ENCODE data around the gene OCRL. TPM values are rescaled to one million over a fixed set of nuclear protein-coding genes. Genes with fewer than 3 reads are reported as not detected.

OCRL gene
- total and polyA plus RNA-seq, 4 donors, result 8.6 to 20.2 (median 14.0) TPM

DNA sequence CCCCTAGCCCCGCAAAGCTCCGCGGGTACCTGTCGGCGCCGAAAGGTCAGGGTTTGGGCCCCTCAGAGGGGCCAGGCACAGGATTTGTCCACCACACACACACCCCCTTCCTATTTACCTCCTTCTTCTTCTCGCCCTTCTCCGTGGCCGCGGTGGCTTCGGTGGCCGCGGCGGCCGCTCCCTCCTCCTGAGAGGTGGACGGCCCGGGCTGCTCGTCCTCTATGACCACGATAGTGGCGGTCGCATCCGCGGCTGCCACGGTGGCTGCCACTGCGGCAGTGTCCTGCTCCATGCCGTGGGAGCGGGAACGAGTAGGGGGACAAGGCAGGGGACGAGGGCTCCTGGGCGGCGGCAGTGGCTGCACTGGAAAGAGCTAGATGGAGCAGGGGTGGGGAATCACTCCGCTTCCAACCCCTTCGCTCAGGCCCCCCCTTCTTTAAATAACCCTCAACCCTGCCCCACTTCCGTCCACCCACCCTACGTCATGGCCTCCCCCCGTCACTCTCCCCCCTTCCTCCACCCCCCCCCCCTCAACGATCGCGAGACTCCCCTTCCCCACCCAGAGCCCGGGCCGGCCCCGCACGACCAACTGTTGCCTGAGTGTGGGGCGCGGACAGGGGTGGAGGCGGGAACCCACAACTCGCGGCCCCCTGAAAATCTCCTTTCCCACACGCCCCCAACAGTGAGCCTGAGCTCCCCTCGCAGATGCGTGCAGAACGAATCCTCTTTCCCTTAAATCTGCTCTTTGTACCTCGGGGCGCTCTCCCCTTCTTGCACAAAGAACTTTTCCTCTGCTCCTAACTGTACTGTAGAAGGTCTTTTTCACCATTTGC is 16.8 kb upstream of the OCRL start, which contains the start of gene SMARCA1:
SMARCA1 (minus strand) TSS at position 412 of the 833 bp plus-strand sequence; CDS start at position 292, 120 bp downstream.
- Histone ChIP-seq H3K27ac (ENCODE audit: low read depth in 1 of 2, low read length in 1 of 2) (peak within 1 kb of the TSS; percentile 76 to 79), H3K4me1 (ENCODE audit: control insufficient read depth in 5 of 5, insufficient read depth in 5 of 5, low read length in 5 of 5) (no peaks in the 10 kb centered on the region), H3K36me3 (ENCODE audit: control insufficient read depth in 4 of 4, insufficient read depth in 4 of 4, low read length in 4 of 4) (peaks cover 0 to 4% (median 0%) of the 10 kb centered on the region in 4 donors), H3K9me3 (ENCODE audit: control insufficient read depth in 4 of 4, insufficient read depth in 3 of 4, low read length in 3 of 4) (peaks cover 0 to 2% (median 0%) of the 10 kb centered on the region in 4 donors), H3K4me3 (peak within 1 kb of the TSS; percentile 50), H3K27me3 (ENCODE audit: control insufficient read depth in 3 of 3, insufficient read depth in 3 of 3, low read length in 2 of 3) (no peaks in the 10 kb centered on the region), H3K9ac (ENCODE audit: insufficient read depth in 1 of 2, low read length in 2 of 2) (peak within 1 kb of the TSS; percentile 8 to 81)
- ATAC-seq (ENCODE audit: insufficient read depth, low FRiP score) (peak; percentile 16), DNase-seq (peak; percentile 86 to 91 (median 90))
- TF ChIP-seq, protein P1, sequence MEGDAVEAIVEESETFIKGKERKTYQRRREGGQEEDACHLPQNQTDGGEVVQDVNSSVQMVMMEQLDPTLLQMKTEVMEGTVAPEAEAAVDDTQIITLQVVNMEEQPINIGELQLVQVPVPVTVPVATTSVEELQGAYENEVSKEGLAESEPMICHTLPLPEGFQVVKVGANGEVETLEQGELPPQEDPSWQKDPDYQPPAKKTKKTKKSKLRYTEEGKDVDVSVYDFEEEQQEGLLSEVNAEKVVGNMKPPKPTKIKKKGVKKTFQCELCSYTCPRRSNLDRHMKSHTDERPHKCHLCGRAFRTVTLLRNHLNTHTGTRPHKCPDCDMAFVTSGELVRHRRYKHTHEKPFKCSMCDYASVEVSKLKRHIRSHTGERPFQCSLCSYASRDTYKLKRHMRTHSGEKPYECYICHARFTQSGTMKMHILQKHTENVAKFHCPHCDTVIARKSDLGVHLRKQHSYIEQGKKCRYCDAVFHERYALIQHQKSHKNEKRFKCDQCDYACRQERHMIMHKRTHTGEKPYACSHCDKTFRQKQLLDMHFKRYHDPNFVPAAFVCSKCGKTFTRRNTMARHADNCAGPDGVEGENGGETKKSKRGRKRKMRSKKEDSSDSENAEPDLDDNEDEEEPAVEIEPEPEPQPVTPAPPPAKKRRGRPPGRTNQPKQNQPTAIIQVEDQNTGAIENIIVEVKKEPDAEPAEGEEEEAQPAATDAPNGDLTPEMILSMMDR (IDR thresholded peaks at IDR 0.05; ENCODE audit: control extremely low read depth, extremely low read depth), result no peak
- WGBS, 2 donors, result 14 to 34% methylated on average over 15 to 54 of the region's 54 CpGs

DNA sequence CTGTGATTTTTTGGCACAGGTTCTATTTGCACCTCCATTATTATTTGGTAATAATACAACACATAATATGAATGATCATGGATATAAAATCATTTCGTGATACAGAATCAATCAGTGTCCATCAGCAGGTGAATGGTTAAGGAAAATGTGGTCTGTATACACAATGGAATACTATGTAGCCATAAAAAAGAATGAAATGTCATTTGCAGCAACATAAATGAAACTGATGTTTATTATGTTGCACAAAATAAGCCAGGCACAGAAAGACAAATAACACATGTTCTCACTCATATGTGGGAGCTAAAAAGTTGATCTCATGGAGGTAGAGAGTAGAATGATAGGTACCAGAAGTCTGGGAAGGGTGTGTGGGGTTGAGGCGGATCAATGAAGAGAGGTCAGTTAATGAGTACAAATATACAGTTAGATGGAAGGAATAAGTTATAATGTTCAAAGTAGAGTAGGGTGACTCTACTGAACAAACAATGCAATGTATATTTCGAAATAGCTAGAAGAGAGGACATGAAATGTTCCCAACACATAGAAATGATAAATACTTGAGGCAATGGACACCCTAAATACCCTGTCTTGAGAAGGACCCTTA is 15.7 kb upstream of the OCRL start:
- Histone ChIP-seq H3K9me3 (ENCODE audit: control insufficient read depth in 4 of 4, insufficient read depth in 3 of 4, low read length in 3 of 4) (peaks cover 0 to 2% (median 0%) of the 10 kb centered on the region in 4 donors), H3K27me3 (ENCODE audit: control insufficient read depth in 3 of 3, insufficient read depth in 3 of 3, low read length in 2 of 3) (no peaks in the 10 kb centered on the region), H3K36me3 (ENCODE audit: control insufficient read depth in 4 of 4, insufficient read depth in 4 of 4, low read length in 4 of 4) (peaks cover 0 to 4% (median 0%) of the 10 kb centered on the region in 4 donors), H3K27ac (ENCODE audit: low read depth in 1 of 2, low read length in 1 of 2) (no peak overlapping the region), H3K4me1 (ENCODE audit: control insufficient read depth in 5 of 5, insufficient read depth in 5 of 5, low read length in 5 of 5) (no peaks in the 10 kb centered on the region), H3K9ac (ENCODE audit: insufficient read depth in 1 of 2, low read length in 2 of 2) (no peak overlapping the region), H3K4me3 (no peak overlapping the region)
- DNase-seq (no peak), ATAC-seq (ENCODE audit: insufficient read depth, low FRiP score) (no peak)
- TF ChIP-seq, protein P1 (IDR thresholded peaks at IDR 0.05; ENCODE audit: control extremely low read depth, extremely low read depth), result no peak
- 68 to 94% methylated on average over 3 of the region's 3 CpGs for WGBS, 2 donors

DNA sequence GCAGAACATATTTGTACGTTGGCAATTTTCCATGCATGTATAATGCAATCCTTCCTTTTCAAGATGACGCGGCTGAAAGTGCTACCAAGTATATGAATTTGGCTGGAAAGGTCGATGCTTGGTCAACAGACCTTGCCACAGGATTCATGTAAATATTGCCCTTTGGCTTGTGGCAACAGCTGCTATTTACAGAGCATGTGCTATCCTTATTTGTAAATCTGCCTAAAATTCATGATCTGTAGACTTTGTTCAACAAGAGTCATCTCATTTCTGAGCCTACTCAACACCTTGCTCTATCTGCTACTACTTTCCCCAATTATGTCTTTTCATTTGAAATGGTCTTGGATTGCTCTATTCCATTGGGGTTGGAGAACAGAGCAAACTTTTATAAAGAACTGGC is 14.9 kb upstream of the OCRL start:
- Histone ChIP-seq H3K9ac (ENCODE audit: insufficient read depth in 1 of 2, low read length in 2 of 2) (no peak overlapping the region), H3K27ac (ENCODE audit: low read depth in 1 of 2, low read length in 1 of 2) (no peak overlapping the region), H3K36me3 (ENCODE audit: control insufficient read depth in 4 of 4, insufficient read depth in 4 of 4, low read length in 4 of 4) (peaks cover 0 to 4% (median 0%) of the 10 kb centered on the region in 4 donors), H3K4me3 (no peak overlapping the region), H3K9me3 (ENCODE audit: control insufficient read depth in 4 of 4, insufficient read depth in 3 of 4, low read length in 3 of 4) (peaks cover 0 to 2% (median 0%) of the 10 kb centered on the region in 4 donors), H3K27me3 (ENCODE audit: control insufficient read depth in 3 of 3, insufficient read depth in 3 of 3, low read length in 2 of 3) (no peaks in the 10 kb centered on the region), H3K4me1 (ENCODE audit: control insufficient read depth in 5 of 5, insufficient read depth in 5 of 5, low read length in 5 of 5) (no peaks in the 10 kb centered on the region)
- DNase-seq, result peak in 1 of 3 donors; percentile 32
- 15 to 42% methylated on average over 4 of the region's 4 CpGs for WGBS, 2 donors
- TF ChIP-seq, protein P1 (IDR thresholded peaks at IDR 0.05; ENCODE audit: control extremely low read depth, extremely low read depth), result no peak
- no peak for ATAC-seq (ENCODE audit: insufficient read depth, low FRiP score)

Data from lung (tissue), 12 donors.